ENCODE data around the gene NR6A1. TPM values are rescaled to one million over a fixed set of nuclear protein-coding genes. Genes with fewer than 3 reads are reported as not detected.

The NR6A1 gene
- total and polyA plus RNA-seq, 2 of the 8 experiments (the other 6 are each of a cell fraction or from before 2014, with no cell fraction given): 93.2 to 237 TPM

DNA sequence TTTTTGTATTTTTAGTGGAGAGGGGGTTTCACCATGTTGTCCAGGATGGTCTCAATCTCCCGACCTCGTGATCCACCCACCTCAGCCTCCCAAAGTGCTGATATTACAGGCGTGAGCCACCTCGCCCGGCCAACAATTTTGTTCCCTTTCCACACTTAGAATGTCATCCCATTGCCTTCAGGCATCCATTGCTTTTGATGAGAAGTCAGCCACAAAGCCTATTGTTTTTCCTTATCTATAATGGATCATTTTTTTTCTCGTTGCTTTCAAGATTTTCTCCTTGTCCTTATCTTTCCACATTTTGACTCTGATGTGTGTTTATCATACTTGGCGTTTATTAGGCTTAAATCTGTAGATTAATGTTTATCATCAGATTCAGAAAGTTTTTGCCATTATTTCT is 64.4 kb downstream of the NR6A1 start:
- Histone ChIP-seq H3K27me3 (replicated peaks in 1 of 4; ENCODE audit: control insufficient read depth in 3 of 4, extremely low read depth in 1 of 4, insufficient read depth in 3 of 4, low read length in 3 of 4) (no peaks in the 10 kb centered on the region), H3K23ac (ENCODE audit: insufficient read length) (no peak overlapping the region), H4K8ac (ENCODE audit: extremely low read depth, insufficient read depth, low read length) (no peak overlapping the region), H3K56ac (replicated peaks; ENCODE audit: insufficient read length, low read depth, low read length) (no peak overlapping the region), H2BK12ac (ENCODE audit: low read depth, low read length) (no peak overlapping the region), H3K14ac (ENCODE audit: insufficient read length) (no peak overlapping the region), H4K20me1 (replicated peaks in 1 of 2; ENCODE audit: control insufficient read depth in 1 of 2, insufficient read depth in 2 of 2, low read length in 2 of 2) (peaks cover 0 to 8% of the 10 kb centered on the region in 2 experiments), H3K23me2 (ENCODE audit: low read depth, low read length) (no peaks in the 10 kb centered on the region), H2BK20ac (ENCODE audit: low read length) (no peak overlapping the region), H2BK15ac (ENCODE audit: low read length) (no peak overlapping the region), H3K4me3 (ENCODE audit: extremely low read depth in 1 of 4, insufficient read depth in 2 of 4, low read depth in 3 of 4, low read length in 4 of 4) (no peak overlapping the region), H3K9me3 (ENCODE audit: insufficient read depth in 2 of 2, low read depth in 1 of 2, low read length in 1 of 2) (no peaks in the 10 kb centered on the region; a peak in 1 of 4 replicates), H2AFZ (ENCODE audit: low read length) (no peak overlapping the region), H3K27ac (ENCODE audit: low read depth, low read length) (no peak overlapping the region), H4K5ac (ENCODE audit: insufficient read length, low read depth, low read length) (no peak overlapping the region), H3K9ac (replicated peaks in 1 of 4; ENCODE audit: extremely low read depth in 1 of 4, low read depth in 3 of 4, low read length in 3 of 4) (no peak overlapping the region), H3K4ac (replicated peaks; ENCODE audit: insufficient read length, low read depth, low read length) (no peak overlapping the region), H3K4me1 (replicated peaks in 1 of 4; ENCODE audit: control insufficient read depth in 3 of 4, insufficient read depth in 4 of 4, low read length in 3 of 4) (peaks cover 2 to 15% (median 7%) of the 10 kb centered on the region in 4 experiments; a peak in 5 of 7 replicates), H3K79me2 (ENCODE audit: control insufficient read depth in 1 of 2, insufficient read depth in 2 of 2, low read length in 2 of 2) (peaks cover 0 to 76% of the 10 kb centered on the region in 2 experiments; a peak in 3 of 4 replicates), H3K36me3 (ENCODE audit: control insufficient read depth in 2 of 4, insufficient read depth in 4 of 4, low read length in 3 of 4) (no peaks in the 10 kb centered on the region), H3K18ac (ENCODE audit: extremely low read depth, low read length) (no peak overlapping the region), H3K4me2 (ENCODE audit: insufficient read depth in 1 of 2, low read depth in 2 of 2, low read length in 2 of 2) (no peak overlapping the region), H2AK5ac (ENCODE audit: low read depth, low read length) (no peak overlapping the region), H2BK120ac (replicated peaks; ENCODE audit: low read depth, low read length) (no peak overlapping the region), H3K79me1 (ENCODE audit: low read depth, low read length) (no peaks in the 10 kb centered on the region), H2BK5ac (ENCODE audit: low read depth, low read length) (no peak overlapping the region), H4K91ac (replicated peaks; ENCODE audit: insufficient read length, low read length) (no peak overlapping the region)
- FAIRE-seq: no peak
- no peak for TF ChIP-seq USF2 (IDR thresholded peaks at IDR 0.05; ENCODE audit: low read length)
- TF ChIP-seq RXRA (IDR thresholded peaks at IDR 0.05; ENCODE audit: insufficient read depth, low read depth, low read length): no peak
- TF ChIP-seq RBBP5 (IDR thresholded peaks at IDR 0.05; ENCODE audit: borderline replicate concordance, low read depth, low read length): no peak
- CTCF ChIA-PET (ENCODE audit: partially characterized antibody): interaction anchor here (1.1 kb wide), 1 partner anchor 17 kb away, joined by 3 read pairs; no protein-coding TSS in a partner anchor
- WGBS, 2 experiments (ENCODE audit: extremely low coverage in 1 of 2, insufficient coverage in 1 of 2, insufficient read length in 1 of 2, insufficient replicate concordance in 2 of 2, low coverage in 1 of 2, low lambda C conversion rate in 2 of 2, missing lambda C conversion rate in 1 of 2): 93% methylated on average over 7 of the region's 7 CpGs; no CpG with 5 or more reads in 1 of the 2 experiments
- DNase-seq (ENCODE audit: low read depth in 1 of 2, low spot score in 2 of 2): no peak
- POLR2A ChIA-PET (ENCODE audit: partially characterized antibody): no interaction called here

Data from H1 (cell line).